ENCODE data around the gene CYP2E1.
"Not testable (repeated sequence)": the region's sequence is repeated elsewhere in the genome, so short reads cannot be mapped to it uniquely, and the experiment has no call there.

The CYP2E1 gene

GRCh38 chr10:133511408-133511807 lies 15.8 kb upstream of the CYP2E1 start:
- Histone ChIP-seq H3K79me2 (ENCODE audit: control insufficient read depth, insufficient read depth, low read length) (no peaks in the 10 kb centered on the region), H3K4me1 (ENCODE audit: control insufficient read depth, low read depth, low read length) (no peaks in the 10 kb centered on the region), H3K27me3 (ENCODE audit: insufficient read depth, low read length, poor library complexity) (no peaks in the 10 kb centered on the region), H4K8ac (ENCODE audit: low read depth, low read length) (no peak overlapping the region), H3K36me3 (ENCODE audit: control insufficient read depth, insufficient read depth, low read length) (no peaks in the 10 kb centered on the region), H3K4ac (ENCODE audit: low read depth, low read length) (no peak overlapping the region), H3K27ac (ENCODE audit: low read depth, low read length) (no peak overlapping the region), H3K4me3 (ENCODE audit: low read length) (no peak overlapping the region), H2BK15ac (replicated peaks; ENCODE audit: low read depth) (no peak overlapping the region), H3K79me1 (ENCODE audit: low read length) (no peaks in the 10 kb centered on the region), H2BK120ac (ENCODE audit: low read depth, low read length) (no peak overlapping the region), H4K5ac (ENCODE audit: low read length) (no peak overlapping the region), H3K18ac (ENCODE audit: low read length) (no peak overlapping the region), H2AK5ac (ENCODE audit: low read length) (no peak overlapping the region), H3K23ac (ENCODE audit: low read length) (no peak overlapping the region), H3K4me2 (ENCODE audit: low read length) (no peak overlapping the region), H3K9ac (ENCODE audit: low read length) (no peak overlapping the region), H2BK5ac (ENCODE audit: low read length) (no peak overlapping the region), H3K56ac (ENCODE audit: low read length) (no peak overlapping the region)
- WGBS (ENCODE audit: extremely low coverage, insufficient coverage, low lambda C conversion rate) = no CpG with 5 or more reads among the region's 4 CpGs
- no peak for DNase-seq

DNA sequence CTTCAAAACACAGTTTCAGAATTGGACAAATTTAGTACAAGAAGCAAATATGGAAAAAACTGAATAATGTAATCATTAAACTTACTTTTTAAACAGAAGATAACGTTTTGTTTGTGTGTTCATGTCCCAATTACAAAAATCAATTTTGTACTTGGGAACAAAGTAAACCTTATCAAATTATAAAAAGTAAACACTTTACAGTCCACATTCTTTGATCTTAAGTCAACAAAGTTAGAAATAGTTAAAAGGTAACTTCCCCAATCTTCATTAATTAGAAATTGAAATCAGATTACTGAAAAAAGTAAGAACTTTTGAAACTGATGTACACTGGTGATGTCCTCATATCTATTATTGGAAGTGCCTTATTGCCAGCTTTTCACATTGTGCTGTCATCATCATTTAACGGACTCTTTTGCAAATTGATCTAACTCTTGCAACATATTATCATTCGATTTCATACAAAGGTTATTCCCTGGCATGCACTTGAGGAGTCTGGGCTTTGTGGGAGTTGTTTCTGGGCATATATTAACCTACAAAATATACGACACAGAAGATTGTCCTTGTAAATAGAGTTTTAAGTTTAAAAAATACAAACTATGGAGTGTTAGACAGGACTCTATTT lies 15.1 kb upstream of the CYP2E1 start:
- H3K4me2 ChIP-seq (ENCODE audit: low read length) = no peak overlapping the region
- no peak overlapping the region for H4K5ac ChIP-seq (ENCODE audit: low read length)
- no peak overlapping the region for H2AK5ac ChIP-seq (ENCODE audit: low read length)
- H3K9ac ChIP-seq (ENCODE audit: low read length) = no peak overlapping the region
- H3K27me3 ChIP-seq (ENCODE audit: insufficient read depth, low read length, poor library complexity) = no peaks in the 10 kb centered on the region
- H3K4ac ChIP-seq (ENCODE audit: low read depth, low read length) = no peak overlapping the region
- H3K79me1 ChIP-seq (ENCODE audit: low read length) = no peaks in the 10 kb centered on the region
- H3K56ac ChIP-seq (ENCODE audit: low read length) = no peak overlapping the region
- no CpG with 5 or more reads among the region's 4 CpGs for WGBS (ENCODE audit: extremely low coverage, insufficient coverage, low lambda C conversion rate)
- H3K27ac ChIP-seq (ENCODE audit: low read depth, low read length) = no peak overlapping the region
- no peak overlapping the region for H3K4me3 ChIP-seq (ENCODE audit: low read length)
- H2BK5ac ChIP-seq (ENCODE audit: low read length) = no peak overlapping the region
- H3K18ac ChIP-seq (ENCODE audit: low read length) = no peak overlapping the region
- no peak overlapping the region for H2BK120ac ChIP-seq (ENCODE audit: low read depth, low read length)
- no peak overlapping the region for H4K8ac ChIP-seq (ENCODE audit: low read depth, low read length)
- no peak overlapping the region for H3K23ac ChIP-seq (ENCODE audit: low read length)
- H2BK15ac ChIP-seq (replicated peaks; ENCODE audit: low read depth) = no peak overlapping the region
- H3K36me3 ChIP-seq (ENCODE audit: control insufficient read depth, insufficient read depth, low read length) = no peaks in the 10 kb centered on the region
- H3K4me1 ChIP-seq (ENCODE audit: control insufficient read depth, low read depth, low read length) = no peaks in the 10 kb centered on the region
- no peaks in the 10 kb centered on the region for H3K79me2 ChIP-seq (ENCODE audit: control insufficient read depth, insufficient read depth, low read length)
- DNase-seq = no peak

- WGBS (ENCODE audit: extremely low coverage, insufficient coverage, low lambda C conversion rate) = no CpG with 5 or more reads among the region's 4 CpGs
- no peak overlapping the region for H3K4ac ChIP-seq (ENCODE audit: low read depth, low read length)
- no peak overlapping the region for H3K56ac ChIP-seq (ENCODE audit: low read length)
- no peak overlapping the region for H3K4me3 ChIP-seq (ENCODE audit: low read length)
- no peak for DNase-seq
- H4K5ac ChIP-seq (ENCODE audit: low read length) = no peak overlapping the region
- H2BK15ac ChIP-seq (replicated peaks; ENCODE audit: low read depth) = no peak overlapping the region
- H3K9ac ChIP-seq (ENCODE audit: low read length) = no peak overlapping the region
- H2BK5ac ChIP-seq (ENCODE audit: low read length) = no peak overlapping the region
- no peak overlapping the region for H2AK5ac ChIP-seq (ENCODE audit: low read length)
- no peak overlapping the region for H3K27ac ChIP-seq (ENCODE audit: low read depth, low read length)
- no peak overlapping the region for H3K4me2 ChIP-seq (ENCODE audit: low read length)
- no peaks in the 10 kb centered on the region for H3K79me2 ChIP-seq (ENCODE audit: control insufficient read depth, insufficient read depth, low read length)
- H3K36me3 ChIP-seq (ENCODE audit: control insufficient read depth, insufficient read depth, low read length) = no peaks in the 10 kb centered on the region
- no peak overlapping the region for H3K18ac ChIP-seq (ENCODE audit: low read length)
- H2BK120ac ChIP-seq (ENCODE audit: low read depth, low read length) = no peak overlapping the region
- H3K79me1 ChIP-seq (ENCODE audit: low read length) = no peaks in the 10 kb centered on the region
- no peaks in the 10 kb centered on the region for H3K27me3 ChIP-seq (ENCODE audit: insufficient read depth, low read length, poor library complexity)
- H3K23ac ChIP-seq (ENCODE audit: low read length) = no peak overlapping the region
- H4K8ac ChIP-seq (ENCODE audit: low read depth, low read length) = no peak overlapping the region
- H3K4me1 ChIP-seq (ENCODE audit: control insufficient read depth, low read depth, low read length) = no peaks in the 10 kb centered on the region
These were observed 11.7 kb upstream of the CYP2E1 start for GRCh38 chr10:133515471-133515870.

GRCh38 chr10:133516057-133516456 lies 11.1 kb upstream of the CYP2E1 start:
- H2AK5ac ChIP-seq (ENCODE audit: low read length) = no peak overlapping the region
- H3K56ac ChIP-seq (ENCODE audit: low read length) = no peak overlapping the region
- H4K5ac ChIP-seq (ENCODE audit: low read length) = no peak overlapping the region
- no peaks in the 10 kb centered on the region for H3K4me1 ChIP-seq (ENCODE audit: control insufficient read depth, low read depth, low read length)
- H2BK15ac ChIP-seq (replicated peaks; ENCODE audit: low read depth) = no peak overlapping the region
- H3K4me2 ChIP-seq (ENCODE audit: low read length) = no peak overlapping the region
- DNase-seq = no peak
- H2BK5ac ChIP-seq (ENCODE audit: low read length) = no peak overlapping the region
- H3K9ac ChIP-seq (ENCODE audit: low read length) = no peak overlapping the region
- H3K79me1 ChIP-seq (ENCODE audit: low read length) = no peaks in the 10 kb centered on the region
- no peak overlapping the region for H3K4ac ChIP-seq (ENCODE audit: low read depth, low read length)
- no peak overlapping the region for H2BK120ac ChIP-seq (ENCODE audit: low read depth, low read length)
- no peaks in the 10 kb centered on the region for H3K36me3 ChIP-seq (ENCODE audit: control insufficient read depth, insufficient read depth, low read length)
- H3K27ac ChIP-seq (ENCODE audit: low read depth, low read length) = no peak overlapping the region
- H3K79me2 ChIP-seq (ENCODE audit: control insufficient read depth, insufficient read depth, low read length) = no peaks in the 10 kb centered on the region
- H3K23ac ChIP-seq (ENCODE audit: low read length) = no peak overlapping the region
- H3K18ac ChIP-seq (ENCODE audit: low read length) = no peak overlapping the region
- WGBS (ENCODE audit: extremely low coverage, insufficient coverage, low lambda C conversion rate) = no CpG with 5 or more reads among the region's 4 CpGs
- no peak overlapping the region for H4K8ac ChIP-seq (ENCODE audit: low read depth, low read length)
- H3K27me3 ChIP-seq (ENCODE audit: insufficient read depth, low read length, poor library complexity) = no peaks in the 10 kb centered on the region
- no peak overlapping the region for H3K4me3 ChIP-seq (ENCODE audit: low read length)

GRCh38 chr10:133518517-133518916 lies 8.6 kb upstream of the CYP2E1 start:
- not testable (repeated sequence) for DNase-seq; H3K79me2 ChIP-seq (ENCODE audit: control insufficient read depth, insufficient read depth, low read length); H3K27ac ChIP-seq (ENCODE audit: low read depth, low read length); H3K4me1 ChIP-seq (ENCODE audit: control insufficient read depth, low read depth, low read length); H3K36me3 ChIP-seq (ENCODE audit: control insufficient read depth, insufficient read depth, low read length); H3K4me2 ChIP-seq (ENCODE audit: low read length); H2BK120ac ChIP-seq (ENCODE audit: low read depth, low read length); H4K8ac ChIP-seq (ENCODE audit: low read depth, low read length); H2BK15ac ChIP-seq (replicated peaks; ENCODE audit: low read depth); H3K18ac ChIP-seq (ENCODE audit: low read length); H2BK5ac ChIP-seq (ENCODE audit: low read length); H2AK5ac ChIP-seq (ENCODE audit: low read length); H3K27me3 ChIP-seq (ENCODE audit: insufficient read depth, low read length, poor library complexity); H3K23ac ChIP-seq (ENCODE audit: low read length); H3K56ac ChIP-seq (ENCODE audit: low read length); H3K9ac ChIP-seq (ENCODE audit: low read length); H3K79me1 ChIP-seq (ENCODE audit: low read length); H3K4me3 ChIP-seq (ENCODE audit: low read length); H4K5ac ChIP-seq (ENCODE audit: low read length); H3K4ac ChIP-seq (ENCODE audit: low read depth, low read length)
- no CpG with 5 or more reads among the region's 5 CpGs for WGBS (ENCODE audit: extremely low coverage, insufficient coverage, low lambda C conversion rate)

DNA sequence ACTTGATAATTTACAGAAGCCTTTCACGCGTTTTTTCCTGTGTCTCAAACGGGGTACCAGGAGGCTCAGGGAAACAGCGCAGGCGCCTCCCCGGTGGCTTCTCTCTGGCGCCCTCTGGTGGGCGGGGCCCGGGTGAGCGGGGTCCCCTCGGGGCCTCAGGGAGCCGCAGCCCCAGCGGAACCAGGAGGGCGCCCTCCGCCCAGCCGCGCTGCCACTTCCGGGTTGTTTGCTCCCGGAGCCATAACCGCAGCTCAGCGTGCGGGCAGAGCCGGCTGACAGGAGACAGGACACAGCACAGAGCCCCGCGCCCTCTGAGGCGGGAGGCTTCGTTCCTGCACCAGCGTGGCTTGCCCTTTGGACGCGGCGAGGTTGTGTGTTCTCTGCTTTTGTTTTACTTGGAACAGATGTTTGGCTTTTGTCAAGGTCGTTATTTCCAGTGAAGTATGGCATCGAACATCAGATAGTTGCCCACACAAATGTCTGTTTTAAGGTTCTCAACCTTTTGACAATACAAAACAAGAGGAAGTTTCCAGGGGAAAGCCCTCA lies 6.9 kb upstream of the CYP2E1 start:
- H2AK5ac ChIP-seq (ENCODE audit: low read length) = no peak overlapping the region
- no peak overlapping the region for H3K9ac ChIP-seq (ENCODE audit: low read length)
- H2BK15ac ChIP-seq (replicated peaks; ENCODE audit: low read depth) = no peak overlapping the region
- no peak overlapping the region for H3K27ac ChIP-seq (ENCODE audit: low read depth, low read length)
- no peak overlapping the region for H3K4me2 ChIP-seq (ENCODE audit: low read length)
- H3K36me3 ChIP-seq (ENCODE audit: control insufficient read depth, insufficient read depth, low read length) = no peaks in the 10 kb centered on the region
- no peak overlapping the region for H4K8ac ChIP-seq (ENCODE audit: low read depth, low read length)
- no peak overlapping the region for H2BK5ac ChIP-seq (ENCODE audit: low read length)
- H3K18ac ChIP-seq (ENCODE audit: low read length) = no peak overlapping the region
- H3K23ac ChIP-seq (ENCODE audit: low read length) = no peak overlapping the region
- no peak overlapping the region for H4K5ac ChIP-seq (ENCODE audit: low read length)
- no CpG with 5 or more reads among the region's 33 CpGs for WGBS (ENCODE audit: extremely low coverage, insufficient coverage, low lambda C conversion rate)
- H3K27me3 ChIP-seq (ENCODE audit: insufficient read depth, low read length, poor library complexity) = no peaks in the 10 kb centered on the region
- H3K4ac ChIP-seq (ENCODE audit: low read depth, low read length) = no peak overlapping the region
- H3K4me1 ChIP-seq (ENCODE audit: control insufficient read depth, low read depth, low read length) = no peaks in the 10 kb centered on the region
- H3K79me2 ChIP-seq (ENCODE audit: control insufficient read depth, insufficient read depth, low read length) = no peaks in the 10 kb centered on the region
- H2BK120ac ChIP-seq (ENCODE audit: low read depth, low read length) = no peak overlapping the region
- H3K79me1 ChIP-seq (ENCODE audit: low read length) = no peaks in the 10 kb centered on the region
- no peak overlapping the region for H3K56ac ChIP-seq (ENCODE audit: low read length)
- no peak overlapping the region for H3K4me3 ChIP-seq (ENCODE audit: low read length)
- DNase-seq = no peak

All from mesendoderm (in vitro differentiated cells).